Measurements from ENCODE around the gene OR9Q1. TPM values are rescaled to one million over a fixed set of nuclear protein-coding genes. Genes with fewer than 3 reads are reported as not detected.

Gene OR9Q1
- total RNA-seq, 1 donor from 2014 or later: not detected

DNA sequence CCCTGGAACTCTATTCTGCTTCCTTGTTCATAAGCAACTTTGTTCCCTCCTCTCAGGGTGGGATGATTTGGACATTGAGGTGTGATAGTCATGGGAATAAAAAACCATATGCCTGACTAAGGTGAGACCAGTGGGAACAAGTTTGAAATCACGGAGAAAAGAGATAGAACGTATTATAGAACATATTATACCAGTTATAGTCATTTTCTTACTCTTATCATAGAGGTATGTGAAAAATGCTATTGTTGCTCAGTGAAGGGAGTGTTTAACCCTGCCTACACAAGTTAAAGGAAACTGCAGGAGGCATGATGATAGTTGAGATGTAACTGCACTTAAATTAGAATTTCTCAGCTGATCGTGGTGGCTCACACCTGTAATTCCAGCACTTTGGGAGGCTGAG, 22.6 kb downstream of the OR9Q1 start:
- Mint-ChIP-seq H3K27ac (no peak overlapping the region), H3K4me1 (no peaks in the 10 kb centered on the region), H3K27me3 (ENCODE audit: insufficient read depth, low read depth) (no peaks in the 10 kb centered on the region), H3K9me3 (no peaks in the 10 kb centered on the region), H3K4me3 (no peak overlapping the region), H3K36me3 (no peaks in the 10 kb centered on the region)
- no peak overlapping the region for H3K4me3 ChIP-seq
- H4K20me1 ChIP-seq (ENCODE audit: low read depth): no peaks in the 10 kb centered on the region
- H3K36me3 ChIP-seq: no peaks in the 10 kb centered on the region
- H2AFZ ChIP-seq (replicated peaks): no peak overlapping the region
- no peak overlapping the region for H3K27ac ChIP-seq
- no peaks in the 10 kb centered on the region for H3K27me3 ChIP-seq
- no peaks in the 10 kb centered on the region for H3K9me3 ChIP-seq (ENCODE audit: low read depth)
- H3K4me1 ChIP-seq: no peaks in the 10 kb centered on the region
- no peak for DNase-seq (ENCODE audit: low spot score)
- H3K79me2 ChIP-seq (ENCODE audit: low read depth): no peaks in the 10 kb centered on the region
- no peak overlapping the region for H3K9ac ChIP-seq
- H3F3A ChIP-seq (ENCODE audit: low read depth): no peaks in the 10 kb centered on the region
- TF ChIP-seq EZH2phosphoT487 (IDR thresholded peaks at IDR 0.05): no peak
- TF ChIP-seq, protein P1, sequence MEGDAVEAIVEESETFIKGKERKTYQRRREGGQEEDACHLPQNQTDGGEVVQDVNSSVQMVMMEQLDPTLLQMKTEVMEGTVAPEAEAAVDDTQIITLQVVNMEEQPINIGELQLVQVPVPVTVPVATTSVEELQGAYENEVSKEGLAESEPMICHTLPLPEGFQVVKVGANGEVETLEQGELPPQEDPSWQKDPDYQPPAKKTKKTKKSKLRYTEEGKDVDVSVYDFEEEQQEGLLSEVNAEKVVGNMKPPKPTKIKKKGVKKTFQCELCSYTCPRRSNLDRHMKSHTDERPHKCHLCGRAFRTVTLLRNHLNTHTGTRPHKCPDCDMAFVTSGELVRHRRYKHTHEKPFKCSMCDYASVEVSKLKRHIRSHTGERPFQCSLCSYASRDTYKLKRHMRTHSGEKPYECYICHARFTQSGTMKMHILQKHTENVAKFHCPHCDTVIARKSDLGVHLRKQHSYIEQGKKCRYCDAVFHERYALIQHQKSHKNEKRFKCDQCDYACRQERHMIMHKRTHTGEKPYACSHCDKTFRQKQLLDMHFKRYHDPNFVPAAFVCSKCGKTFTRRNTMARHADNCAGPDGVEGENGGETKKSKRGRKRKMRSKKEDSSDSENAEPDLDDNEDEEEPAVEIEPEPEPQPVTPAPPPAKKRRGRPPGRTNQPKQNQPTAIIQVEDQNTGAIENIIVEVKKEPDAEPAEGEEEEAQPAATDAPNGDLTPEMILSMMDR (IDR thresholded peaks at IDR 0.05): no peak
- no peak for TF ChIP-seq EZH2 (IDR thresholded peaks at IDR 0.05)
- H3K4me2 ChIP-seq: no peak overlapping the region

DNA sequence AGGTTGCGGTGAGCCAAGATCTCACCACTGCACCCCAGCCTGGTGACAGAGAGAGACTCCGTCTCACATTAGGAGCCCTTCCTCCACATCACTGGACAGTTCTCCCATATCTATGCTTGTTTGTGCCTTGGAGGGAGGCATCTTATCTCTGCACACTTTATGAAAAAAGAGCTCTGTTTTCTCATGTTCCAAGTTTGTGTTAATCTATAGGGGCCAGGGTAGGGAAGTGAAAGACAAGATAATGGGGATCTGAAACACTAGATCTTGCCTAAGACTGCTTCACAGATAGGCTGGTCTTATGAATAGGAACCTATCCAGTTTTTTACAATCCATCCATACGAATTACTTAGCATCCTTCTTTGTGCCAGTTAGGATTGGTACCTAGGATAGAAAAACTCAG, 24.1 kb downstream of the OR9Q1 start:
- TF ChIP-seq EZH2phosphoT487 (IDR thresholded peaks at IDR 0.05) (no peak), EZH2 (IDR thresholded peaks at IDR 0.05) (no peak)
- TF ChIP-seq, protein P1 (IDR thresholded peaks at IDR 0.05): no peak
- Mint-ChIP-seq H3K9me3 (no peaks in the 10 kb centered on the region), H3K4me3 (no peak overlapping the region), H3K4me1 (no peaks in the 10 kb centered on the region), H3K27me3 (ENCODE audit: insufficient read depth, low read depth) (no peaks in the 10 kb centered on the region), H3K36me3 (no peaks in the 10 kb centered on the region), H3K27ac (no peak overlapping the region)
- no peaks in the 10 kb centered on the region for H3K36me3 ChIP-seq
- H3K9ac ChIP-seq: no peak overlapping the region
- H4K20me1 ChIP-seq (ENCODE audit: low read depth): no peaks in the 10 kb centered on the region
- H3K9me3 ChIP-seq (ENCODE audit: low read depth): no peaks in the 10 kb centered on the region
- H3K4me2 ChIP-seq: no peak overlapping the region
- no peak overlapping the region for H3K4me3 ChIP-seq
- H3K27ac ChIP-seq: no peak overlapping the region
- no peak overlapping the region for H2AFZ ChIP-seq (replicated peaks)
- H3K4me1 ChIP-seq: no peaks in the 10 kb centered on the region
- H3F3A ChIP-seq (ENCODE audit: low read depth): no peaks in the 10 kb centered on the region
- H3K27me3 ChIP-seq: no peaks in the 10 kb centered on the region
- no peaks in the 10 kb centered on the region for H3K79me2 ChIP-seq (ENCODE audit: low read depth)
- DNase-seq (ENCODE audit: low spot score): no peak

DNA sequence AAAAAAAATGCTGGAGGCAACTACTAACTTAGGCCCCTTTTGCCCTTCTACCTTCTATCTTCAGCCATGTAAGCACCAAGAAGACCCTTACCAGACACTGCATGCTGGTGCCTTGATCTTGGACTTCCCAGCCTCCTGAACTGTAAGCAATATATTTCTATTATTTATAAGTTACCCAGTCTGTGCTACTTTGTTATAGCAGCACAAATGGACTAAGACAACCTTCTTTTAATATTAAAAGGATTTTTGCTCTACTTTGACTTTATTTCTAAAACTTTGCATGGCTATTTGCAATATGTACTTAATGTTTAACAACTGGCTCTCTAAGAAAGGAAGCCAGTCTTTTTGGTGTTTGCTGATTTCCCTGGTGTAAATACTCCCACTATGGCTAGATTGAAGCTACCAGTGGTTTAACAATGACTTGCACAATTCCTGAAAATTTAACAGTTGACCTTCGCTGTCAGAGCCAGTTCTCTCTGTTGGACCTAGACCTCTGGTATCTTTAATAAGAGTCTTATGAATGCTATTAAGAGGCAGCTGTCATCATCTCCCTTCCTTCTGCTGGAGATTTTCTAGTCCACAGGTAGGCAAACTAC, 32.2 kb downstream of the OR9Q1 start:
- no peaks in the 10 kb centered on the region for H3K79me2 ChIP-seq (ENCODE audit: low read depth)
- no peaks in the 10 kb centered on the region for H3K9me3 ChIP-seq (ENCODE audit: low read depth)
- H3K36me3 Mint-ChIP-seq: no peaks in the 10 kb centered on the region
- H3K9me3 Mint-ChIP-seq: no peaks in the 10 kb centered on the region
- H3K4me1 ChIP-seq: peaks cover 4% of the 10 kb centered on the region
- H3K27ac Mint-ChIP-seq: no peak overlapping the region
- H3K4me3 Mint-ChIP-seq: no peak overlapping the region
- no peak overlapping the region for H2AFZ ChIP-seq (replicated peaks)
- no peak overlapping the region for H3K9ac ChIP-seq
- no peak overlapping the region for H3K27ac ChIP-seq
- no peak overlapping the region for H3K4me3 ChIP-seq
- H3F3A ChIP-seq (ENCODE audit: low read depth): no peaks in the 10 kb centered on the region
- H3K4me1 Mint-ChIP-seq: peaks cover 10% of the 10 kb centered on the region
- peaks cover 9% of the 10 kb centered on the region for H3K27me3 Mint-ChIP-seq (ENCODE audit: insufficient read depth, low read depth)
- no peak for DNase-seq (ENCODE audit: low spot score)
- H3K4me2 ChIP-seq: no peak overlapping the region
- TF ChIP-seq, protein P1 (IDR thresholded peaks at IDR 0.05): no peak
- no peak for TF ChIP-seq EZH2phosphoT487 (IDR thresholded peaks at IDR 0.05)
- H3K27me3 ChIP-seq: no peaks in the 10 kb centered on the region
- no peaks in the 10 kb centered on the region for H3K36me3 ChIP-seq
- no peaks in the 10 kb centered on the region for H4K20me1 ChIP-seq (ENCODE audit: low read depth)
